ENCODE data around the gene SLC36A3.

DNA sequence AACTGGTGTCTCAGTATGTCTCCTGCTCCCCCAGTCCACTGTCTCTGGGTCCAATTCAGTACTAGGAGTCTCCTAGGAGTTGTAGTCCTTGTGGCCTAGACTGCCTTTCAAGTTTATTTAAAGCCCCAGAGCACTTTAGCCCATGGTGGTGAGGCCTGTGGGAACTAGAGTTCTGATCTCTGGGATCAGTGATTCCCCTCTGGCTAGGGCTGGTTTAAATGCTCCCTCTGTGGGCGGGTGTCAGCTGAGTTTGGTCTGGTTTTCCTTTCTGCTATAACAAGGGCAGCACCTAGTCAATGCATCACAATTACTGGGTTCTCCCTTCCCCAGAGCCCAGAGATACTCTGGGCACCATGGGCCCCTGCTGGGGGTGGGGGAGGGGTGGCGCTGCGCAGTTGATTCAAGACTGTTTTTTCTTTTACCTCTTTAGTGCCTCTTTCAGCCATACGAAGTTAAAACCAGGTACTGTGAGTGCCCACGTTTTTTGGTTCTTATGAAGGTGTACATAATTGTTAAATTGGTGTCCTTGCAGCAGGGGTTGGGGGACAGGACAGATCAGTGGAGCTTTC is 9.3 kb upstream of the SLC36A3 start:
- TF ChIP-seq, protein P1, sequence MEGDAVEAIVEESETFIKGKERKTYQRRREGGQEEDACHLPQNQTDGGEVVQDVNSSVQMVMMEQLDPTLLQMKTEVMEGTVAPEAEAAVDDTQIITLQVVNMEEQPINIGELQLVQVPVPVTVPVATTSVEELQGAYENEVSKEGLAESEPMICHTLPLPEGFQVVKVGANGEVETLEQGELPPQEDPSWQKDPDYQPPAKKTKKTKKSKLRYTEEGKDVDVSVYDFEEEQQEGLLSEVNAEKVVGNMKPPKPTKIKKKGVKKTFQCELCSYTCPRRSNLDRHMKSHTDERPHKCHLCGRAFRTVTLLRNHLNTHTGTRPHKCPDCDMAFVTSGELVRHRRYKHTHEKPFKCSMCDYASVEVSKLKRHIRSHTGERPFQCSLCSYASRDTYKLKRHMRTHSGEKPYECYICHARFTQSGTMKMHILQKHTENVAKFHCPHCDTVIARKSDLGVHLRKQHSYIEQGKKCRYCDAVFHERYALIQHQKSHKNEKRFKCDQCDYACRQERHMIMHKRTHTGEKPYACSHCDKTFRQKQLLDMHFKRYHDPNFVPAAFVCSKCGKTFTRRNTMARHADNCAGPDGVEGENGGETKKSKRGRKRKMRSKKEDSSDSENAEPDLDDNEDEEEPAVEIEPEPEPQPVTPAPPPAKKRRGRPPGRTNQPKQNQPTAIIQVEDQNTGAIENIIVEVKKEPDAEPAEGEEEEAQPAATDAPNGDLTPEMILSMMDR (IDR thresholded peaks at IDR 0.05), result no peak
- TF ChIP-seq POLR2A (IDR thresholded peaks at IDR 0.05), result no peak

Measured in testis (tissue), 2 donors.